T-helper 22 cell (primary cell): ENCODE data around the gene ATP8A2.
"Not testable (repeated sequence)": the region's sequence is repeated elsewhere in the genome, so short reads cannot be mapped to it uniquely, and the experiment has no call there.

Experiments used
- DNase-seq: peaks from one replicate; pipeline ENCODE4 v3.0.0-alpha.2; 2020; ENCODE audit warnings: low read depth

ATP8A2 gene

DNA sequence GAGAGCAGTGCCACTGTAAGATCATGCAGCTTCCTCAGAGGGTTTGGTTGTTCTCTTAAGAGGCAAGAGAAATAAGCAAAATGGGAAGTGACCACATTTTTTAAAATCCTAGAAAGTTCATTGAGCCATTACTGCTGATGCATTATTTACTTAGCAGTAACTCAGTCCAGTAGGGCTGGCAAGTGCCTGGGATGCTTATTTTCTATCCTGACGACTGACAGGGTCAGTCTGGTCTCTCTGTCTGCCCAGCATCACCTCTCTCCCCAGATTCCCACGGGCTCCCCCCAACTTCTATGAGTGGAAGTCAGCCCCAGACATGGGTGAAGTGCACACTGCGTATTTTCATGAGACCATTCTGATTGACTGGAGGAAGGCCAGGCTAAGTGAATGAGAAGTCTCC lies 669.7 kb downstream of the ATP8A2 start:
- DNase-seq: no peak

DNA sequence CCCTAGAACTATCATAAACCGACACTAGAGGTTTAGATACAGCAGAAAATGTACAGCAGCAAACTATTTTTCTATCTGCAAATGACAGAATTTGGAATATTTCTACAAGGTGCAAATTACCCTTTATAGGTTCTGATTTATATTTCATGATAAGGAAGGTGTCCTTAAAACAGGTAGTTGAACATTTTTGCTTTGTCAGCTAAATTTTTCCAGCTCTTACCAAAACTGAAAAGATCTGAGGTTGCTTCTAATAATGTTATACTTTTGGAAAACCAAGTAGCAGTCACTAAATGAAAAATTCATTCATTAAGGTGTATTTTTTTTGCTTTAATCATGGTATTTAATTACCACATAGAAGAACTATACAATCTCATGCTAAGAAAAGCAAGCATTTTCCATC lies 671.0 kb downstream of the ATP8A2 start:
- no peak for DNase-seq

DNA sequence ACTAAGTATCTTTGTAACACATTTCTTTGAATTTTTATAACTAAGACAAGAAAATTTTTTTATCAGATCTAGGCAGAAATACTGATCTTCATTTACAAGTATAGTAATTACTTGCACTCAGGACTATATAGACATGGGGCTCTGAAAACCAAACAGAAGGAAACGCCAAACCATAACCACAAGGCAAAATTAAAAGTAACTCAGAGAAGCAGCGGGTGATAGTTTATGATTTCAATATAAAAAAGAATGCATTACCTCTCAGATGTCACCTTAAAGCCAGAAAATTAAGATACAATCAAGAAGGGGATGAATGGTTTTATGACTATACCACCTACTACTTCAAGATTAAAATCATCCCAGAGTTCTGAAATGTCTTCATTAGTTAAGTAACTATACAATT lies 673.4 kb downstream of the ATP8A2 start:
- no peak for DNase-seq

DNA sequence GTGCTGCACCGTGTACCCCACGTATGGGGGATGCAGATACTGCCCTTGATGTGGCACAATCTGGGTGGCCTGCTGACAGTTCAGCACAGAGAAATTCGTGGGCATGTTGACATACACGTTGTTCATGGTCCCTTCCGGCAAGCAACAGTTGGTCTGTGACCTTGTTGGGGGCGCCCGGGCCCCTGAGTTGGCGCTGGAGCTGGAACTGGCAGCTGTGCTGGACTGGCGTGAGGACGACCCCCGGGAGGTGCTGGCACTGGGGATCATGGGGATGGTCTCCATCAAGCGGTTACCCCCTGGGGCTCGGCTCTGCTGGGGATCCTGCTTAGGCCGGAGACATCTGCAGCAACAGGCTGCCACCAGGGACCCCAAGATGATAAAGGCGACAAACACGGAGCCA lies 674.9 kb downstream of the ATP8A2 start:
- DNase-seq: no peak

DNA sequence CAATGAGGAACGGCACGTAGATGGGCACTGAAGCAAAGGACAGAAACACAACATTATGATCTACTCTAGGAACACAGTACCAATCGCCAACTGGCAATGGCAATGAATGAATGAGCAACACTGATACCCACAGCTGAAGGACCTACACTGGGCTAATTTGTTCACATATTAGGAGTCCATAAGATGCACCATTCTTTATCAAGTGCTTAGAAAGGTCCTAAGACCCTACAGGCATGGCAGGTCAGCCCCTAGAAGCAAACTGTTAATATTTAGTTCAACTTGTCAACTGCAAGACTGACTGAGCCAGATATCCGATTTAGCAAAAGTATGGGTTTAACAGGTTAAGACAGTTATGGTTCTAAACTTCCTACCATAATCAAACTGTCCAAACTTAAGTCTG lies 675.3 kb downstream of the ATP8A2 start:
- no peak for DNase-seq

DNA sequence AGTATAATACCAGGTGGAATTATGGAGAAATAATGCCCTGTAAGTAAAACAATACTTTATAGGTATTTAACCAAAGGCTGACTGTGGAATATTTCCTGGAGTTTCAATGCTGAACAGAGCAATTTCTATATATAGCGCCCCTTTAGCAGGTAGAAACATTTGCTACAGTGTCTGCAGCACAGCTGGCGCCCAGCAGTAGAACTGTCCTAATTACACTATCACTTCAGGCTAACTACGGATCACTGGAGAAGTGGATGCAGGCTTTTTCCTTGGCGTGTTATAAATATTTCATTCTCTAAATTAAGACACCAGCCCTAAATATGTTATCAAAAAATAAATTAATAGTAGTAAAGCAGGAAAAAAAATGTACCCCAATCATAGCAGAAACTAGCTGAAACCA lies 677.0 kb downstream of the ATP8A2 start:
- no peak for DNase-seq

DNA sequence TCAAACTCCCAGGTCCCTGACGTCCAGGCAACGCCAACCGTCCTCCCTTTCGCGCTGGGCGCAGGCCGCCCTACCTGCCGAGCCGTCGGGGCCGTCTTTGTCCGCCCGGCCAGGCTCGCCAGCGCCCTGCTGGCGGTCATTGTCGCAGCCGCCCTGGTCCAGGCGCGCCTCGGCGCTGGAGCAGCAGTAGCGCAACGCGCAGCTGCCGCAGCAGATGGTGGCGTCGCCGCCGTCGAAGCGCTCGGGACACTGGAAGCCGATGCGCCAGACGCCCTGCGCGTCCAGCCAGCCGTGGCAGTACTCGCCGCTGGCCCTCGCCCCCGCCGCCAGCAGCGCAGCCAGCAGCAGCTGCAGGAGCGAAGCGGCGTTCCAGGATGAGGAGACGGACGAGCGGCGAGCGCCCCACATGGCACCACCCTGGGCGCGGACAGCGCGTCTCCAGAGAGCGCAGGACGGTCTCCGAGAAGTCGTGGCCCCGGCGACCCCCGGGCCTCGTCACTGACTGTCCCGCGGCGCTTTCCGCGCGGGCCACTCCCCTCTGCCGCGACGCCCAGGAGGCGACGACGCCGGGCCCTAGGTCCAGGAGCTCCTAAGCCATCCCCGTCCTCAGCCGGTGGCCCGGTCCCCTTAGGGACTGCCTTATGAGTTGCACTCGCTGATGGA lies 678.9 kb downstream of the ATP8A2 start:
- DNase-seq: no peak

DNA sequence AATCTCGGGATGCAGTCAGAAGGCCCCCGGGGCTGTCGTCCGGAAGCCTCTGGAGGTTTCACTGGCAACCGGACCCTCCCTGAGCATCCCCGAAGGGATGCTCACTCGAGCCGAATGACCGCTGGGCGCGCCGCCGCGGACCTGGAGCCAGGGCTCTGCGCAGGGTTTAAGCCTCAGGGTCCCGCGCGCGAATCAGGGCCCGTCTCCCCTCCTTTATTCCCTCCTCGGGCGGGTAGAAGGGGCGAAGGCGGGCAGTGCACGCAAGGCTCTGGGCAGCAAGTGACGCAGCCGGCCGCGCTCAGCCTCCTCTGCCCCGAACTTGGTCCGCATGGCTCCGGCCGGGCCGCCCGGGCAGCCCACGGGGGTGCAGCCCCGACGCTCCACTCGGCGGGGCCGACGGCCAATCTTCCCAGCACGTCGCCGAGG lies 679.5 kb downstream of the ATP8A2 start:
- no peak for DNase-seq

DNA sequence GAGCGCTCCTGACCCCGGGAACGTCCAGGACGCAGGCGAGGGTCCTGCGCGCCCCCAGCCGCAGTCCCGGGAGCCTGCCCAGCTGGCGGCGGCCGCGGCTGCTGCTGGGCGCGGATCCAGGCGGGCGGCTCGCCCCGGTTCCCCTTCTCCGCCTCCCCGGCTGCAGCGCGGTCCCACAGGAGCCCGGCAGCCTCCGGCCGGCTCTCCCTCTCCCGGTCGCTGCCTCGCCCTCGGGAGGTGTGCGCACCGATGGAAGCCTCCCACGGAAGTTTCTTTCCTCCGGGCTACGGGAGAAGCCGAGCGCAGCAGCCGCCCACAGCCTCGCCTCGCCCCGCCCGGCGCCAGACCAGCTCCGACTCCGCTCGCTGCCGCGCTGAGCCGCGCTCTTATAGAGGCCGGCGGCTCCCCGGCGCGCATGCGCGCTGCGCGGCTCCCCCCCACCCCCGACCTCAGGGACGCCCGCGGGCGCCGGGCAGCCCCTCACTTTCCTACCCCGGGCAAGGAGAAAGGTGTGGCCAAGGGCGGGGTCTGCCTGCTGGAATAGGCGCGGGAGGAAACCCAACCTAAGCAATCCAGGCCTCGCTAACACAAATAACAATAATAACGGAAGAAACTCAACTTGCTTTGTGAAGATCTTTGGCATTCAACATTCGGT lies 680.0 kb downstream of the ATP8A2 start, which contains the start of gene SHISA2:
SHISA2 (minus strand) TSS at position 360 of the 655 bp plus-strand sequence. CDS start 1,041 bp downstream, outside the sequence.
- DNase-seq: no peak

DNA sequence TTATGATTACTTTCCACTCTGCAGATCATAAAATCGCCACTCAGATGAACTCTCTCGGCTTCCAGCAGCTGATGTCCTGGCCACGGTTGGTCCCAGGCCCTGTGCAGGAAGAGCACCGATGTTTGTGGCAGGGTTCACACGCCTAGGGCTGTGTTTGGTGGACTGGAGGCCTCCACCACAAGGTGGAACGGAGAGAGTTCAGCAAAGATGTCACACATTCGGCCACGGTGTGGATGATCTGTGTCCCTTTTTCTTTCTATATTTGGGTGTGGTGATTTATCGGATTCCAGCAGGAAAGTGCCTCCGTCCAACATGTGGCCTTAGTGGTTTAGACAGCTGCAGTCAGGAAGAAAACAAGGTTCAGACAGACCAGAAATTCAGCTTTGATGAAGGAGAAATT lies 680.6 kb downstream of the ATP8A2 start:
- DNase-seq: no peak

DNA sequence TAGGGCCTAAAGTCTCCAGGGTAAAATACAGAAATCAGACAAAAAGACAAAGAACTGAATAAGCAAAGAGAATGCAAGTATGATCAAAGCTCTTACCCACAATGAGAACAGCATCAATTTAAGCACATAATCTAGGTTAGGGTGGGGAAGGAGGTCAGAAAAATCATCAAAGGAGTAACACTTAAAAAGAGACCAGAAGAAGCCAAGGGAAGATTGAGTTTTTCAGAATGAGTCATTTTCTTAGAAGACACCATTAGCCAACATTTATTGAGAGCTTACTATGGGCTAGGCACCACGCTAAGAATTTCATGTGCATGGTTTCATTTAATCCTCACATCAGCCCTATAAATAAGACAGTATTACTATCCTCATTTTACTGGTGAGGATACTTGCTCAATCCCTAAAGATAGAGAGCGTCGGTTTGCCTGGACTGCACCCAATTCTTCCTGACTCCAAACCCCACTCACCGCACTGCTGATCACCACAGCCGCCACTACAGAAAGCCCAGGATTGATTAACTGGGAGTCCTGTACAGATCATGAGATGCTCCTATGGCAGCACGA lies 681.7 kb downstream of the ATP8A2 start:
- DNase-seq: no peak

DNA sequence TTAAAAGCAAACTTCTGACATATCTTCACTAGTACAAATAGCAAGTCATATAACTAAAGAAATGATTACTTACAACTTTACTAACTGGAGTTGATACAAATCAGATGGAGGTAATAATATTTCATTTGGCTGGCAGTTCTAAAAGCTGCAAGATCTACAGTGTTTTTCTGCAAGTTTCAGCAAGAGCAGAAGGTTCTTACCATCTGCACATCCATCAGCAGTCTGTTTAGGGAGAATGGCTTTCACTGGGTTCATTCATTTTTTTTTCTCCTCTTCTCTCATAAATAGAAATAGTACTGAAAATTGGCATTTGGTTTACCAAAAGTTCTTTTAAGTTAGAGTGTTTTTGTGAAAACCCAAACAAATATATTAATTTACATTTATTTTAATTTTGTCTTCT lies 683.1 kb downstream of the ATP8A2 start:
- no peak for DNase-seq

DNA sequence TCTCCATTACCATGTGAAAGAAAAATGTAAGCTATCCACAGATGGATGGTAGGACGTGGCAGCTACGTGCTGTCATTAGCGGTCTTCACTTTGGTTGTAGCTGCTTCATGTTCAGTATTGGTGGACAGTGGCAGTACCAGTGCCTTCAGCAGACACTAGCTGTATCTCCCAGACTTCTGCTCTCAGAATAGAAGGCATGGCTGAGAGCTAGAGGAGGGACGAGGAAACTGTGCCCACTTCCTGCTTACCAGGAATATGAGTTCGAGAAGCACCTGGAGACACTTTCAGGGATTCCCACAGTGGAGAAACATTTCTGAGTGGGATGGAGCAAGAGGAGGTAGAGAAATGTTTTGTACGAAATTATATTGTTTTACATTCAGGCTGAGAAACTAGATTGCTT lies 686.9 kb downstream of the ATP8A2 start:
- DNase-seq: no peak

DNA sequence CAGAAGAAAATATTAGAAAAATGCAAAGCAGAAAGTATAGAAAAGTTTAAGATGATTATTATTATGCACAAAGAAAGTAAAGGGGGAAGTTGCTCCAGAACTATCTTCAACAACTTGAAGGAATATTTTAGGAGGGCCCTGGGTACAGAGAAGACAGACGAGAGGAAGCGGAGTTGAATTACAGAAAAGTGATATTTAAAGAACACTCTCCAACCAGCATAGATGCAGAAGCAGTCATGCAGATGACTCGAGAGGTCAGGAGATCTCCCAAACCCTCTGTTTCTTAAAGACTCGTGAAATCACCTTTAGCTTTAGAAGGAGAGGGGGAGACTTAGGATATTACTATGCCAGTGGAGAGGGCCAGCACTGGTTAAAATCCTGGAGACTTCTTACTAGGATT lies 688.6 kb downstream of the ATP8A2 start:
- no peak for DNase-seq

DNA sequence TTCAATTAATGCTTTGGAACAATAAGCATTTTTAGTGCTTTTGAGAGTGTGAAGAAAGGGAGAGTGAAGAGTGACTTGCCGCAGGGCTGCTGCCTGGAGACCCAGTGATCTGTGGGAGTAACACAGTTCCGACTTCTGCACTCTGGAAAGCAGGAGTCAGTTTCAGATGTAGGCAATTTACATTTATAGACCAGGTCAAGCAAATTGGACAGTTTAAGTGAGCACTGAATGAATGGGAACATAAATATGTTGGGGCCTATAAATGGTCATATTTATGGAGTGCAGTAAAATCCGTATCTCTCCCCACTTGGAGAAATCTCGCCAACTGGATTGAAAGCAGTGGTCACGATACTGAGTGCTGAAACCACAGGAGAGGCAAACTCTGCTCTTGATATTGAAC lies 689.5 kb downstream of the ATP8A2 start:
- no peak for DNase-seq

DNA sequence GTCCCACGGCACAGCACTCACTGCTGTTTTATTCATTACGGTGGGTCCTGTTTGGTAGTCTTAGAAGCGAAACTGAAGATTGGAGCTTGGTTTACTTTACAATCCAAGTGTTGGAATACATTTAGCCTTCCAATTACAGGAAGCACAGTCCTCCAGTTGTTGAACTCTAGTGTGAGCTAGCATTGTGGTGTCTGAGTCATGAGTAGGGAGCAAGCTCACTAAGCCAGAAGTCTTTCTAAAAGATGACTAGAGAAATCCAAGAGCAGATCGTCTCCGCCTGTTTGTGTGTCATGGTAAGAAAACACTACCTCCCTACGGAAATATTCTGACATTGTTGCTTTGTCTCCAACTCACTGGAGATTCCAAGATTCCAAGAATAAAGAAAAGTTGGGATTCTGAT lies 690.2 kb downstream of the ATP8A2 start:
- DNase-seq: no peak

DNA sequence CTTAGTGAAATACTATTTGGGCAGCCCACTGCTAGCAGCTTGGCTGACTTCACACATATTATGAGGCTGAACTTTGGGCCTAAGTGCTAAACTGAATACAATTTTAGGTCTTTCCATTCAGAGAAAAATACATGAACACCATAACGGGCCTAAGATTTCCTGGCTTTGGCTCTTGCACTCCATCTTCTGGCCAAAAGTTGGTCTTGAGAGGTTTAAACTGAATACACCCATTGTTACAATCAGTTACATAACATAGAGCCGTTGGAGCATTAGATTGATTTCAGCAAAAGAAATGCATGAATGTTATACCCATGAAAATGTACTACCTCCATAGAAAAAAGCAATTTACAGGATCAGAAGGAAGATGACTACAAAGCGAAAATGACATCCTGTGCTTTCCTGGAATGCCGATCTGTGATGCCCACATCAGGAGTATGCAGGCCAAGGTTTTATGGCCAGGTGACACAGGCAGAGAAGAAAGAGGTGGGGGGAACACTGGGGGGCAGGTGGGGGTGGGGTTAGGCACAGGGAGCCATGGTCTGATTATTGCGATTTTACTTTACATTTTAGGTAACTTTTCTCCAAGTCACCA lies 691.2 kb downstream of the ATP8A2 start:
- no peak for DNase-seq

DNA sequence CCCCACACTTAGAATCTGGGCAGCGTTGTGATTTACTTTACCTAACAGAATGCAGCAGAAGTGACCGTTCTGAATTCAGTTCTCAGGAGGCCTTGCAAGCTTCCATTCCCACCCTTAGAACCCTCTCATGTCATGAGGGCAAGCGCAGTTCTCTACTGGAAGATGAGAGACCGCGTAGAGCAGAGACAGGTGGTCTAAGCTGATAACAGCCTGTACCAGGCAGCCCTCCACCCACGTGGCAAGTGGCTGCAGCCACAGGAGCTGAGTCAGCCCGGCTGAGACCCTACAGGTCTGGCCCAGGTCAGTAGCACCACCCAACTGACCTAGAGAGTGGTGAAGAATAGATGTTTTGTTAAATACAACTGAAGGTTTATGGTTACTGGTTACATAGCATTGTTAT lies 694.7 kb downstream of the ATP8A2 start:
- DNase-seq: not testable (repeated sequence)

DNA sequence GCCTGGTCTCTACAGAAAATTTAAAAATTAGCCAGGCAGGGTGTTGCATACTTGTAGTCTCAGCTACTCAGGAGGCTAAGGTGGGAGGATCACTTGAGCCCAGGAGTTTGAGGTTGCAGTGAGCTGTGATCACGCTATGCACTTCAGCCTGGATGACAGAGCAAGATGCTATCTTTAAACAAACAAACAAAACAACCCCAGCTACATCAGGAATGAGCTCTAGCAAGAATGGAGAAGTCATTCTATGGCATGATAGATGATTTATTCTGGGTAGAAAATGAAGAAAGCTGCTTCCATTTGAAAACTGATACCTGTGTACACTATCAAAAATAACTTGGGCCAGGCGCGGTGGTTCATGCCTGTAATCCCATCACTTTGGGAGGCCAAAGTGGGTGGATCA lies 695.8 kb downstream of the ATP8A2 start:
- DNase-seq: no peak

DNA sequence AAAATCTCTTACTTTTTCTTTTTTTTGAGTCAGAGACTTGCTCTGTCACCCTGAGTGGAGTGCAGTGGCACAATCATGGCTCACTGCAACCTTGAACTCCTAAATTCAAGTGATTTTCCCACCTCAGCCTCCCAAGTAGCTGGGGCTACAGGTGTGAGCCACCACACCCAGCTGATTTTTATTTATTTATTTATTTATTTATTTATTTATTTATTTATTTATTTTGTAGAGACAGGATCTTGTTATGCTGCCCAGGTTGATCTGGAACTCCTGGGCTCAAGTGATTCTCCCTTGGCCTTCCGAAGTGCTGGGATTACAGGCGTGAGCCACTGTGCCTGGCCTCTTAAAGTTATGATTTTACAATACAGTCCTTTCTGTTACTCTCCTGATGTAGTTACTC lies 696.6 kb downstream of the ATP8A2 start:
- not testable (repeated sequence) for DNase-seq

DNA sequence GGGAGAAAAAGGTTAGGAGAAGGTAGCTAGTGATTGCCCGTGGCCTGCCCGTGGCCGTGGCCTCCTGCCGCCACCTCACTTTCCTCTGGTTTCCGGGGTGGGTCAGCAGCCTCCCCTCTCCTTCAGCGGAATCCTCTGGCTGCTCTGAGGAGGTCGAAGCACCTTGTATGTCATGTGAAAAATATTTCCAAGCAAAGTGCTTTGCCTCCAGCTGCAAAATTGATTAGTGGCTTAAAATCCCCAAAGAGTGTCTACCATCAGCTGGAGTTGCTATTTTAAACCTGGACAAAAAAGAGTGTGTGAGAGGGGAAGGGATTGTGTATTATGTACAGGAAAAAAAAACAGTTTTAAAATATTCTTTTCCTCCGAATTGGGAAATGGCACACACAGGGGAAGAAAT lies 697.9 kb downstream of the ATP8A2 start:
- DNase-seq: not testable (repeated sequence)

DNA sequence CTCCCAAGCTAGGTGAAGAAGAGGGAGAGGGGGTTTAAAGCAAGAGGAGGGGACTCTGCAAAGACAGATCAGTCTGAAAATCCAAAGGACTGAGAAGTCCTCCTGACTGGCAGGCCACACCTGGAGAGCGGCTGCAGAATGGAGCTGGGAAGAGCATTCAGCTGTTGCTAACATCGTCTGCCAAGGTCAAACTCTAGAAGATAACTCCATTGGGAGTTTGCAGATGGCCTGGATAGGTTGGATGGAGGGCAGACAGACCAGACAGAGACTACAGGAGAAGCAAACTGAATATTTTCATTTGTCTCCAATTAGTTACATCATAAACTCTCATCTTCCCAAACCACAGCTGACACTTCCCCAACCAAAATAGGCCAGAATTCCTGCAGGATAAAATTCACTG lies 699.9 kb downstream of the ATP8A2 start:
- no peak for DNase-seq

DNA sequence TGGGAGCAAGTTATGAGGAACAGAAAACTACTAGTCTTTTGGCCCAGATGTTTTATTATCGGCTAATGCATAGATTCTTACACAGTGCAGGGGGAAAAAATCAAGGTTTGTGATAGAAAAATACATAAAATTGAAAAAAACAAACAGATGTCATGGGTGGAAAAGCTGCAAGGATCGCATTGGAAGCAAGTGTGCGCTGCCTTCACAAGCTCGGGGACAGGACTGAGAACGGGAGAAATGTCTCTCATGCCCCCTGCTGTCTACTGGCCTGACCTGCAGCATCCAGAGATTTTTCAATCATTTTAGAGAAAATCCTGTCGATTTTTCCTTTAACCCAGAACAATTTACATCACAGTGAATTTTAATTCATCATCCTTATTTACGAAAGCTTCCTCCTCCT lies 700.6 kb downstream of the ATP8A2 start:
- not testable (repeated sequence) for DNase-seq
